H1 (cell line): ENCODE data around the gene NUAK1. TPM values are rescaled to one million over a fixed set of nuclear protein-coding genes. Genes with fewer than 3 reads are reported as not detected.

ENCODE experiments used
- CTCF ChIA-PET: fragments of 300-600 bp; sonication (Branson Sonifier 250); formaldehyde crosslinking; loops from one replicate; lab custom pipeline; 2021; ENCODE audit not compliant: partially characterized antibody; lab: Charles Lee
- POLR2A ChIA-PET: fragments of 300-600 bp; sonication (Branson Sonifier 250); formaldehyde crosslinking; loops from one replicate; lab custom pipeline; 2021; ENCODE audit warnings: inconsistent platforms; ENCODE audit not compliant: partially characterized antibody; lab: Charles Lee
- DNase-seq, 2 experiments: peaks; one replicate each; pipeline versions ENCODE4 v3.0.0 to v3.0.0-alpha.2; 2010 to 2022; ENCODE audit warnings: low spot score in 2 of 2, low read depth in 1 of 2, mixed read lengths in 1 of 2
- FAIRE-seq: peaks from 2 replicates; lab custom pipeline; 2011; peaks lifted over from hg19 to GRCh38; lab: Jason Lieb, UNC
- H2AFZ ChIP-seq: 2 replicates; pipeline ENCODE4 v1.8.1; 2012; ENCODE audit warnings: low read length, inconsistent platforms
- H2AK5ac ChIP-seq: 2 replicates; pipeline ENCODE4 v1.6.1; 2013; ENCODE audit warnings: low read depth, low read length
- H2BK120ac ChIP-seq: replicated peaks from 2 replicates; pipeline ENCODE3; 2013; ENCODE audit warnings: low read depth, low read length, inconsistent platforms
- H2BK12ac ChIP-seq: 2 replicates; pipeline ENCODE4 v1.6.1; 2013; ENCODE audit warnings: low read depth, low read length
- H2BK15ac ChIP-seq: 2 replicates; pipeline ENCODE4 v1.6.1; 2013; ENCODE audit warnings: low read length
- H2BK20ac ChIP-seq: 2 replicates; pipeline ENCODE4 v1.6.1; 2013; ENCODE audit warnings: low read length
- H2BK5ac ChIP-seq: 2 replicates; pipeline ENCODE4 v1.6.1; 2013; ENCODE audit warnings: low read depth, low read length
- H3K14ac ChIP-seq: 2 replicates; pipeline ENCODE4 v1.6.1; 2013; ENCODE audit warnings: inconsistent platforms; ENCODE audit not compliant: insufficient read length
- H3K18ac ChIP-seq: 2 replicates; pipeline ENCODE4 v1.6.1; 2013; ENCODE audit warnings: low read length; ENCODE audit errors: extremely low read depth
- H3K23ac ChIP-seq: 2 replicates; pipeline ENCODE4 v1.6.1; 2013; ENCODE audit warnings: inconsistent platforms; ENCODE audit not compliant: insufficient read length
- H3K23me2 ChIP-seq: 2 replicates; pipeline ENCODE4 v1.6.1; 2013; ENCODE audit warnings: low read depth, low read length
- H3K27ac ChIP-seq: 2 replicates; pipeline ENCODE4 v1.6.1; 2011; ENCODE audit warnings: low read depth, low read length, inconsistent platforms
- H3K27me3 ChIP-seq, 4 experiments: replicated peaks in 1 of 4; 1 replicate in 1 of 4; 2 replicates in 3 of 4; pipeline versions ENCODE4 v1.6.1 to v1.8.1; 2011 to 2013; ENCODE audit warnings: low read length in 3 of 4, mild to moderate bottlenecking in 3 of 4, inconsistent platforms in 2 of 4, mixed read lengths in 2 of 4, moderate library complexity in 1 of 4; ENCODE audit not compliant: control insufficient read depth in 3 of 4, insufficient read depth in 3 of 4; ENCODE audit errors: extremely low read depth in 1 of 4
- H3K36me3 ChIP-seq, 4 experiments: 2 replicates each; pipeline versions ENCODE4 v1.6.1 to v1.8.1; 2011 to 2013; ENCODE audit warnings: mild to moderate bottlenecking in 4 of 4, low read length in 3 of 4, moderate library complexity in 2 of 4, control low read depth in 1 of 4, inconsistent platforms in 1 of 4; ENCODE audit not compliant: insufficient read depth in 4 of 4, control insufficient read depth in 2 of 4
- H3K4ac ChIP-seq: replicated peaks from 2 replicates; pipeline ENCODE3; 2013; ENCODE audit warnings: low read length, low read depth, mixed read lengths, inconsistent platforms; ENCODE audit not compliant: insufficient read length
- H3K4me1 ChIP-seq, 4 experiments: replicated peaks in 1 of 4; 1 replicate in 1 of 4; 2 replicates in 3 of 4; pipeline versions ENCODE4 v1.6.1 to v1.8.1; 2011 to 2013; ENCODE audit warnings: low read length in 3 of 4, inconsistent platforms in 2 of 4, mixed read lengths in 1 of 4; ENCODE audit not compliant: insufficient read depth in 4 of 4, control insufficient read depth in 3 of 4
- H3K4me2 ChIP-seq, 2 experiments: 2 replicates each; pipeline versions ENCODE4 v1.6.1 to v1.8.1; 2011 to 2013; ENCODE audit warnings: low read depth in 2 of 2, low read length in 2 of 2, control low read depth in 1 of 2, inconsistent platforms in 1 of 2, mild to moderate bottlenecking in 1 of 2; ENCODE audit not compliant: insufficient read depth in 1 of 2
- H3K4me3 ChIP-seq, 4 experiments: fragments of 200-600, 300-600 bp in 1 of 4; sonication (generic), shearing (Covaris generic), sonication (Bioruptor Twin) in 1 of 4; 2 replicates each; pipeline versions ENCODE4 v1.5.1 to v1.8.1; 2011 to 2016; ENCODE audit warnings: low read length in 4 of 4, low read depth in 3 of 4, control low read depth in 2 of 4, inconsistent platforms in 2 of 4, mild to moderate bottlenecking in 2 of 4, mixed read lengths in 1 of 4, moderate library complexity in 1 of 4; ENCODE audit not compliant: insufficient read depth in 2 of 4; ENCODE audit errors: extremely low read depth in 1 of 4
- H3K56ac ChIP-seq: replicated peaks from 2 replicates; pipeline ENCODE3; 2013; ENCODE audit warnings: low read depth, mild to moderate bottlenecking, mixed read lengths, low read length, inconsistent platforms; ENCODE audit not compliant: insufficient read length
- H3K79me1 ChIP-seq: 2 replicates; pipeline ENCODE4 v1.6.1; 2013; ENCODE audit warnings: low read depth, low read length, control low read depth
- H3K79me2 ChIP-seq, 2 experiments: 2 replicates each; pipeline versions ENCODE4 v1.6.1 to v1.8.1; 2012 to 2013; ENCODE audit warnings: low read length in 2 of 2, mild to moderate bottlenecking in 2 of 2, inconsistent platforms in 1 of 2; ENCODE audit not compliant: insufficient read depth in 2 of 2, control insufficient read depth in 1 of 2
- H3K9ac ChIP-seq, 4 experiments: replicated peaks in 1 of 4; 1 replicate in 1 of 4; 2 replicates in 3 of 4; pipeline versions ENCODE4 v1.6.1 to v1.8.1; 2011 to 2013; ENCODE audit warnings: low read depth in 3 of 4, low read length in 3 of 4, control low read depth in 2 of 4, mild to moderate bottlenecking in 2 of 4, moderate library complexity in 2 of 4, inconsistent platforms in 1 of 4; ENCODE audit errors: extremely low read depth in 1 of 4
- H3K9me3 ChIP-seq, 2 experiments: 2 replicates each; pipeline versions ENCODE4 v1.6.1 to v1.8.1; 2012 to 2013; ENCODE audit warnings: mild to moderate bottlenecking in 2 of 2, moderate library complexity in 2 of 2, control low read depth in 1 of 2, inconsistent platforms in 1 of 2, low read depth in 1 of 2, low read length in 1 of 2, mixed read lengths in 1 of 2; ENCODE audit not compliant: insufficient read depth in 2 of 2
- H4K20me1 ChIP-seq, 2 experiments: replicated peaks in 1 of 2; 2 replicates each; pipeline versions ENCODE3 to v1.8.1; 2011 to 2013; ENCODE audit warnings: inconsistent platforms in 2 of 2, low read length in 2 of 2, mild to moderate bottlenecking in 1 of 2; ENCODE audit not compliant: insufficient read depth in 2 of 2, control insufficient read depth in 1 of 2
- H4K5ac ChIP-seq: 2 replicates; pipeline ENCODE4 v1.6.1; 2013; ENCODE audit warnings: low read length, low read depth, mixed read lengths, inconsistent platforms; ENCODE audit not compliant: insufficient read length
- H4K8ac ChIP-seq: 2 replicates; pipeline ENCODE4 v1.8.0; 2013; ENCODE audit warnings: mild to moderate bottlenecking, moderate library complexity, low read length, inconsistent platforms; ENCODE audit not compliant: insufficient read depth; ENCODE audit errors: extremely low read depth
- H4K91ac ChIP-seq: replicated peaks from 2 replicates; pipeline ENCODE3; 2013; ENCODE audit warnings: low read length, mixed read lengths, inconsistent platforms; ENCODE audit not compliant: insufficient read length
- BRCA1 ChIP-seq: IDR thresholded peaks from 2 replicates; pipeline ENCODE4 v1.6.1; 2012; ENCODE audit warnings: low read depth, low read length, improper control_type of control experiment
- CHD1 ChIP-seq: IDR thresholded peaks from 2 replicates; pipeline ENCODE4 v1.6.1; 2012; ENCODE audit warnings: low read depth, low read length, improper control_type of control experiment
- CREB1 ChIP-seq: IDR thresholded peaks from 2 replicates; pipeline ENCODE4 v1.6.1; 2012; ENCODE audit warnings: inconsistent platforms
- CTBP2 ChIP-seq: IDR thresholded peaks from 2 replicates; pipeline ENCODE4 v1.7.0; 2011; ENCODE audit warnings: borderline replicate concordance, mild to moderate bottlenecking, moderate library complexity, mixed read lengths, low read length; ENCODE audit not compliant: insufficient read depth, insufficient read length
- FOSL1 ChIP-seq: IDR thresholded peaks from 2 replicates; pipeline ENCODE4 v1.6.1; 2011; ENCODE audit warnings: mild to moderate bottlenecking, low read depth, low read length, moderate library complexity; ENCODE audit not compliant: insufficient read depth
- POU5F1 ChIP-seq: IDR thresholded peaks from 2 replicates; pipeline ENCODE4 v1.6.1; 2011; ENCODE audit warnings: low read depth, mild to moderate bottlenecking, low read length, moderate library complexity
- RAD21 ChIP-seq, 2 experiments: IDR thresholded peaks in 1 of 2; conservative IDR thresholded peaks in 1 of 2; 2 replicates each; pipeline ENCODE4 v1.6.1; 2011; ENCODE audit warnings: low read depth in 2 of 2, low read length in 2 of 2, improper control_type of control experiment in 1 of 2, inconsistent platforms in 1 of 2, mild to moderate bottlenecking in 1 of 2, moderate library complexity in 1 of 2
- RFX5 ChIP-seq: IDR thresholded peaks from 2 replicates; pipeline ENCODE4 v1.6.1; 2011; ENCODE audit warnings: low read depth, low read length, improper control_type of control experiment, borderline replicate concordance
- SRF ChIP-seq: IDR thresholded peaks from 2 replicates; pipeline ENCODE4 v1.6.1; 2011; ENCODE audit warnings: mild to moderate bottlenecking, low read depth, low read length, moderate library complexity
- YY1 ChIP-seq: IDR thresholded peaks from 2 replicates; pipeline ENCODE4 v1.6.1; 2011; ENCODE audit warnings: low read depth, mild to moderate bottlenecking, low read length
- WGBS, 2 experiments: shearing (Covaris generic) in 1 of 2; methylation state at CpG; one replicate each; pipeline versions ENCODE4 v1.1.6 to v1.1.7; 2013 to 2015; ENCODE audit warnings: low lambda C conversion rate in 2 of 2, mixed read lengths in 2 of 2, inconsistent platforms in 1 of 2, low coverage in 1 of 2, missing lambda C conversion rate in 1 of 2; ENCODE audit not compliant: insufficient replicate concordance in 2 of 2, insufficient coverage in 1 of 2, insufficient read length in 1 of 2; ENCODE audit errors: extremely low coverage in 1 of 2, missing lambda C conversion rate in 1 of 2; 5-methylcytosine and 5-hydroxymethylcytosine counted together
- polyA plus RNA-seq, 7 experiments: library from polyadenylated mRNA; depleted of rRNA in 3 of 7; stranded (reverse) in 5 of 7; unstranded in 2 of 7; fragments of >200 nt in 5 of 7; fragments of 200-250 nt in 2 of 7; gene quantifications; 1 replicate in 5 of 7; 2 replicates in 1 of 7; 4 replicates in 1 of 7; pipeline versions ENCODE4 v1.2.1 to v1.2.3, GENCODE V29; 2011 to 2013; ENCODE audit warnings: missing spikeins in 2 of 7, mixed read lengths in 2 of 7
- total RNA-seq: library from RNA; stranded (reverse); fragmentation: NEBNext Ultra II Directional; extraction: Animal tissue kit (Norgen Biotek cat#: 25700); gene quantifications from 2 replicates; pipeline ENCODE4 v1.2.1, GENCODE V29; 2021
- TF ChIP-seq, protein P1 (sequence below): IDR thresholded peaks from 2 replicates; pipeline ENCODE4 v1.6.1; 2012; ENCODE audit warnings: inconsistent platforms
- TF ChIP-seq, protein P2 (sequence below), 3 experiments: IDR thresholded peaks; 1 replicate in 2 of 3; 2 replicates in 1 of 3; pipeline versions ENCODE4 v1.5.1 to v1.6.1; 2011; ENCODE audit warnings: low read length in 3 of 3, mild to moderate bottlenecking in 3 of 3, inconsistent platforms in 2 of 3, low read depth in 1 of 3, moderate library complexity in 1 of 3; ENCODE audit not compliant: insufficient read depth in 1 of 3; ENCODE audit errors: control extremely low read depth in 1 of 3

NUAK1 gene
- total and polyA plus RNA-seq, 2 of the 8 experiments (the other 6 are each of a cell fraction or from before 2014, with no cell fraction given), result 6.7 to 18.2 TPM

DNA sequence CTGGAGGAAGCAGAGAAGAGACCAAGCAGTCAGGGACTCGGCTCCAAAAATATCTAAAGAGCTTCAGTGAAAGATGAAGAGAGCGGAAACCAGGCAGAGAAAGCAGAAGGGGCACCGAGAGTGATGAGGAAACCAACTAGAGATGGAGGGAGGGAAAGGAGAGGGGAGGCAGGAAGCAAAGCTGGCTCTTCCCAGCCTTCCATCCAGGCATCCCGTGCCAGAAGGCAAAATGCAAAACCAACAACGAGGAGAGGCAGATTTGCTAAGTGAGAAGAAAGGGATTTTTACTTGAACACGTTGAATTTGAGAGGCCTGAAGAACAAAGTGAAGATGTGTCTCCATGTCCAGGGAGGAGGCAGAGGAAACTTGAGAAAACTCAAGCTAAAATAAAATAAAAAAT lies 90.1 kb downstream of the NUAK1 start:
- WGBS, 2 experiments, result 74% methylated on average over 6 of the region's 6 CpGs; no CpG with 5 or more reads in 1 of the 2 experiments
- no peak for DNase-seq
- TF ChIP-seq FOSL1 (no peak), POU5F1 (no peak), BRCA1 (no peak), RAD21 (IDR thresholded peaks at IDR 0.05 in 1 of 2, conservative IDR thresholded peaks at IDR 0.05 in 1 of 2; ENCODE audit: low read depth in 2 of 2, low read length in 2 of 2) (no peak), CREB1 (no peak), CTBP2 (no peak), RFX5 (no peak), YY1 (no peak), CHD1 (no peak), SRF (no peak)
- TF ChIP-seq, protein P1, sequence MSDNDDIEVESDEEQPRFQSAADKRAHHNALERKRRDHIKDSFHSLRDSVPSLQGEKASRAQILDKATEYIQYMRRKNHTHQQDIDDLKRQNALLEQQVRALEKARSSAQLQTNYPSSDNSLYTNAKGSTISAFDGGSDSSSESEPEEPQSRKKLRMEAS, result no peak
- TF ChIP-seq, protein P2, sequence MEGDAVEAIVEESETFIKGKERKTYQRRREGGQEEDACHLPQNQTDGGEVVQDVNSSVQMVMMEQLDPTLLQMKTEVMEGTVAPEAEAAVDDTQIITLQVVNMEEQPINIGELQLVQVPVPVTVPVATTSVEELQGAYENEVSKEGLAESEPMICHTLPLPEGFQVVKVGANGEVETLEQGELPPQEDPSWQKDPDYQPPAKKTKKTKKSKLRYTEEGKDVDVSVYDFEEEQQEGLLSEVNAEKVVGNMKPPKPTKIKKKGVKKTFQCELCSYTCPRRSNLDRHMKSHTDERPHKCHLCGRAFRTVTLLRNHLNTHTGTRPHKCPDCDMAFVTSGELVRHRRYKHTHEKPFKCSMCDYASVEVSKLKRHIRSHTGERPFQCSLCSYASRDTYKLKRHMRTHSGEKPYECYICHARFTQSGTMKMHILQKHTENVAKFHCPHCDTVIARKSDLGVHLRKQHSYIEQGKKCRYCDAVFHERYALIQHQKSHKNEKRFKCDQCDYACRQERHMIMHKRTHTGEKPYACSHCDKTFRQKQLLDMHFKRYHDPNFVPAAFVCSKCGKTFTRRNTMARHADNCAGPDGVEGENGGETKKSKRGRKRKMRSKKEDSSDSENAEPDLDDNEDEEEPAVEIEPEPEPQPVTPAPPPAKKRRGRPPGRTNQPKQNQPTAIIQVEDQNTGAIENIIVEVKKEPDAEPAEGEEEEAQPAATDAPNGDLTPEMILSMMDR (IDR thresholded peaks at IDR 0.05; ENCODE audit: control extremely low read depth in 1 of 3, insufficient read depth in 1 of 3, low read depth in 1 of 3, low read length in 3 of 3), result no peak

More for the DNA sequence above, 90.1 kb downstream of the NUAK1 start:
- H3K4me2 ChIP-seq, result no peak overlapping the region
- POLR2A ChIA-PET, result interaction anchor here (0.9 kb wide), 1 partner anchor 9 kb away, joined by 4 read pairs; no protein-coding TSS in a partner anchor
- no peaks in the 10 kb centered on the region for H4K20me1 ChIP-seq
- no peak overlapping the region for H3K9ac ChIP-seq
- no peak overlapping the region for H3K23ac ChIP-seq
- no peaks in the 10 kb centered on the region for H3K4me1 ChIP-seq
- no peaks in the 10 kb centered on the region for H3K79me1 ChIP-seq
- FAIRE-seq, result no peak
- no peak overlapping the region for H4K91ac ChIP-seq
- H3K79me2 ChIP-seq, result no peaks in the 10 kb centered on the region
- no peak overlapping the region for H3K18ac ChIP-seq
- no peaks in the 10 kb centered on the region for H3K27me3 ChIP-seq
- no peak overlapping the region for H4K8ac ChIP-seq
- no peak overlapping the region for H2AK5ac ChIP-seq
- H3K23me2 ChIP-seq, result no peaks in the 10 kb centered on the region
- no peak overlapping the region for H2BK15ac ChIP-seq
- no peaks in the 10 kb centered on the region for H3K36me3 ChIP-seq
- CTCF ChIA-PET, result interaction anchor here (1.5 to 1.8 kb wide), 2 partner anchors 10 to 100 kb away, joined by 3 to 4 read pairs; no protein-coding TSS in a partner anchor
- no peak overlapping the region for H3K56ac ChIP-seq
- H3K14ac ChIP-seq, result no peak overlapping the region
- H2BK12ac ChIP-seq, result no peak overlapping the region
- H3K27ac ChIP-seq, result no peak overlapping the region
- H3K9me3 ChIP-seq, result no peaks in the 10 kb centered on the region
- no peak overlapping the region for H2BK120ac ChIP-seq
- H3K4ac ChIP-seq, result no peak overlapping the region
- no peak overlapping the region for H2AFZ ChIP-seq
- no peak overlapping the region for H4K5ac ChIP-seq
- H3K4me3 ChIP-seq, result no peak overlapping the region
- H2BK20ac ChIP-seq, result no peak overlapping the region
- H2BK5ac ChIP-seq, result no peak overlapping the region
